Measurements from ENCODE around the gene COL12A1. TPM values are rescaled to one million over a fixed set of nuclear protein-coding genes. Genes with fewer than 3 reads are reported as not detected.

The COL12A1 gene
- total and polyA plus RNA-seq, 11 donors, result 3.1 to 26.8 (median 18.5) TPM

- DNase-seq (no peak), ATAC-seq (no peak)
- Histone ChIP-seq H3K4me1 (peaks cover 0 to 8% (median 0%) of the 10 kb centered on the region in 12 donors), H3K27me3 (no peaks in the 10 kb centered on the region), H3K9me3 (no peaks in the 10 kb centered on the region), H3K4me3 (no peak overlapping the region), H3K36me3 (no peaks in the 10 kb centered on the region), H3K27ac (no peak overlapping the region)
- 77 to 86% (median 81%) methylated on average over 6 of the region's 6 CpGs for WGBS, 4 donors
- no peak for TF ChIP-seq POLR2A (IDR thresholded peaks at IDR 0.05)
- no peak for TF ChIP-seq CTCF (IDR thresholded peaks at IDR 0.05)
- intact Hi-C loops (cut with DNase I), result no loop called here
These were observed 18.6 kb upstream of the COL12A1 start for GRCh38 chr6:75224303-75224926.

- H3K9me3 ChIP-seq, result no peaks in the 10 kb centered on the region
- 72 to 75% (median 73%) methylated on average over 2 of the region's 2 CpGs for WGBS, 4 donors
- no peaks in the 10 kb centered on the region for H3K27me3 ChIP-seq
- intact Hi-C loops (cut with DNase I), result no loop called here
- peaks cover 0 to 8% (median 0%) of the 10 kb centered on the region in 12 donors for H3K4me1 ChIP-seq
- no peaks in the 10 kb centered on the region for H3K36me3 ChIP-seq
- DNase-seq (no peak), ATAC-seq (no peak)
- H3K4me3 ChIP-seq, result no peak overlapping the region
- H3K27ac ChIP-seq, result peak overlapping the region in 2 of 12 donors; percentile 31 to 49
- no peak for TF ChIP-seq POLR2A (IDR thresholded peaks at IDR 0.05)
- no peak for TF ChIP-seq CTCF (IDR thresholded peaks at IDR 0.05)
These were observed 17.6 kb upstream of the COL12A1 start for GRCh38 chr6:75223428-75223827.

- Histone ChIP-seq H3K36me3 (no peaks in the 10 kb centered on the region), H3K4me1 (peaks cover 0 to 13% (median 8%) of the 10 kb centered on the region in 12 donors), H3K9me3 (no peaks in the 10 kb centered on the region), H3K27me3 (no peaks in the 10 kb centered on the region), H3K4me3 (no peak overlapping the region), H3K27ac (peak overlapping the region in 3 of 12 donors; percentile 27 to 49 (median 40))
- DNase-seq (no peak), ATAC-seq (peak in 1 of 4 donors; percentile 41)
- intact Hi-C loops (cut with DNase I), result no loop called here
- TF ChIP-seq CTCF (IDR thresholded peaks at IDR 0.05) (no peak), POLR2A (IDR thresholded peaks at IDR 0.05) (no peak)
These were observed 16.4 kb upstream of the COL12A1 start for GRCh38 chr6:75222261-75222660.

- no peak for DNase-seq
- intact Hi-C loops (cut with DNase I), result no loop called here
- no peaks in the 10 kb centered on the region for H3K36me3 ChIP-seq
- H3K9me3 ChIP-seq, result no peaks in the 10 kb centered on the region
- TF ChIP-seq CTCF (IDR thresholded peaks at IDR 0.05) (no peak), POLR2A (IDR thresholded peaks at IDR 0.05) (no peak)
- ATAC-seq, result no peak
- H3K27me3 ChIP-seq, result no peaks in the 10 kb centered on the region
- H3K27ac ChIP-seq, result no peak overlapping the region
- WGBS, 4 donors, result 86 to 94% (median 90%) methylated on average over 4 of the region's 4 CpGs
- no peak overlapping the region for H3K4me3 ChIP-seq
- peaks cover 0 to 20% (median 9%) of the 10 kb centered on the region in 12 donors for H3K4me1 ChIP-seq
These were observed 15.3 kb upstream of the COL12A1 start for GRCh38 chr6:75221116-75221515.
